HG03025 (cell line): ENCODE measurements around the gene ZGRF1.

Experiments
- ATAC-seq: cut with Tn5 transposase; IDR thresholded peaks from one replicate; pipeline ENCODE4 v1.9.1; 2021; ENCODE audit warnings: mild to moderate bottlenecking, moderate library complexity; ENCODE audit not compliant: unreplicated experiment, low FRiP score

Gene ZGRF1

GRCh38 chr4:112519689-112520597 lies 116.8 kb downstream of the ZGRF1 start:
- ATAC-seq = no peak

GRCh38 chr4:112518675-112519074 lies 118.0 kb downstream of the ZGRF1 start:
- no peak for ATAC-seq

- ATAC-seq = no peak
Measured at GRCh38 chr4:112517911-112518310, 118.8 kb downstream of the ZGRF1 start.

- ATAC-seq = no peak
Measured at GRCh38 chr4:112517067-112517634, 119.6 kb downstream of the ZGRF1 start.

- ATAC-seq = no peak
Measured at GRCh38 chr4:112516471-112517066, 120.1 kb downstream of the ZGRF1 start.

GRCh38 chr4:112516066-112516470 lies 120.6 kb downstream of the ZGRF1 start, which contains the start of gene NEUROG2:
Gene NEUROG2, minus strand, starts transcription at chr4:112516180. Its CDS starts 705 bp downstream, at chr4:112515475.
- no peak for ATAC-seq

- peak; percentile 44 for ATAC-seq
Measured at GRCh38 chr4:112515198-112516065, 121.3 kb downstream of the ZGRF1 start.

- peak; percentile 3 for ATAC-seq
Measured at GRCh38 chr4:112514647-112515197, 122.0 kb downstream of the ZGRF1 start.

GRCh38 chr4:112513971-112514646 lies 122.6 kb downstream of the ZGRF1 start:
- no peak for ATAC-seq

- no peak for ATAC-seq
Measured at GRCh38 chr4:112511803-112512118, 124.9 kb downstream of the ZGRF1 start.

GRCh38 chr4:112511093-112511802 lies 125.5 kb downstream of the ZGRF1 start:
- ATAC-seq = no peak

GRCh38 chr4:112510291-112511092 lies 126.2 kb downstream of the ZGRF1 start:
- no peak for ATAC-seq

GRCh38 chr4:112509243-112510141 lies 127.2 kb downstream of the ZGRF1 start:
- no peak for ATAC-seq

GRCh38 chr4:112508356-112508755 lies 128.4 kb downstream of the ZGRF1 start:
- no peak for ATAC-seq

- no peak for ATAC-seq
Measured at GRCh38 chr4:112504807-112505206, 131.9 kb downstream of the ZGRF1 start.

GRCh38 chr4:112502871-112503270 lies 133.8 kb downstream of the ZGRF1 start:
- ATAC-seq = no peak

- ATAC-seq = no peak
Measured at GRCh38 chr4:112492321-112492720, 144.4 kb downstream of the ZGRF1 start.
